Keratinocyte (primary cell): ENCODE data around the gene SYT8. TPM values are rescaled to one million over a fixed set of nuclear protein-coding genes. Genes with fewer than 3 reads are reported as not detected.

ENCODE experiments used
- DNase-seq: peaks from one replicate; pipeline ENCODE4 v3.0.0-alpha.2; 2011; ENCODE audit warnings: low read depth, missing footprints, low spot score
- FAIRE-seq: peaks from 2 replicates; lab custom pipeline; 2011; peaks lifted over from hg19 to GRCh38; lab: Jason Lieb, UNC
- H2AFZ ChIP-seq: 2 replicates; pipeline ENCODE4 v1.6.0; 2012; ENCODE audit warnings: low read length, control low read depth, inconsistent platforms; ENCODE audit not compliant: control insufficient read depth
- H3K27ac ChIP-seq: 2 replicates; pipeline ENCODE4 v1.5.1; 2011; ENCODE audit warnings: low read length; ENCODE audit not compliant: control insufficient read depth, insufficient read depth
- H3K27me3 ChIP-seq: 3 replicates; pipeline ENCODE4 v1.6.0; 2011; ENCODE audit warnings: low read length; ENCODE audit not compliant: control insufficient read depth, insufficient read depth; ENCODE audit errors: extremely low read depth
- H3K36me3 ChIP-seq, 2 experiments: 2 replicates in 1 of 2; 3 replicates in 1 of 2; pipeline ENCODE4 v1.5.1; 2011; ENCODE audit warnings: low read length in 2 of 2, mild to moderate bottlenecking in 1 of 2; ENCODE audit not compliant: control insufficient read depth in 2 of 2, insufficient read depth in 2 of 2; ENCODE audit errors: extremely low read depth in 1 of 2
- H3K4me1 ChIP-seq: 3 replicates; pipeline ENCODE4 v1.5.1; 2011; ENCODE audit warnings: low read length; ENCODE audit not compliant: control insufficient read depth, insufficient read depth; ENCODE audit errors: extremely low read depth
- H3K4me2 ChIP-seq: 3 replicates; pipeline ENCODE4 v1.6.0; 2011; ENCODE audit warnings: low read depth, low read length; ENCODE audit not compliant: control insufficient read depth, insufficient read depth; ENCODE audit errors: extremely low read depth
- H3K4me3 ChIP-seq, 3 experiments: fragments of 200-600 bp in 1 of 3; sonication (generic) in 1 of 3; 2 replicates in 2 of 3; 3 replicates in 1 of 3; pipeline ENCODE4 v1.5.1; 2011 to 2016; ENCODE audit warnings: low read length in 3 of 3, mild to moderate bottlenecking in 3 of 3, control low read depth in 2 of 3, inconsistent platforms in 1 of 3, low read depth in 1 of 3, mixed read lengths in 1 of 3, mixed run types in 1 of 3, moderate library complexity in 1 of 3; ENCODE audit not compliant: control insufficient read depth in 2 of 3, insufficient read depth in 2 of 3; ENCODE audit errors: extremely low read depth in 1 of 3
- H3K79me2 ChIP-seq: 2 replicates; pipeline ENCODE4 v1.6.0; 2012; ENCODE audit warnings: low read length; ENCODE audit not compliant: control insufficient read depth, insufficient read depth
- H3K9ac ChIP-seq: 3 replicates; pipeline ENCODE4 v1.6.0; 2011; ENCODE audit warnings: low read length; ENCODE audit not compliant: control insufficient read depth, insufficient read depth; ENCODE audit errors: extremely low read depth
- H3K9me1 ChIP-seq: 3 replicates; pipeline ENCODE4 v1.6.0; 2011; ENCODE audit warnings: low read length; ENCODE audit not compliant: control insufficient read depth, insufficient read depth; ENCODE audit errors: extremely low read depth
- H3K9me3 ChIP-seq: 2 replicates; pipeline ENCODE4 v1.5.1; 2012; ENCODE audit warnings: low read depth, low read length; ENCODE audit not compliant: control insufficient read depth
- H4K20me1 ChIP-seq: 3 replicates; pipeline ENCODE4 v1.6.0; 2011; ENCODE audit warnings: low read length; ENCODE audit not compliant: control insufficient read depth, insufficient read depth; ENCODE audit errors: extremely low read depth
- EZH2 ChIP-seq: IDR thresholded peaks from one replicate; pipeline ENCODE4 v1.6.1; 2012; ENCODE audit warnings: inconsistent platforms, mild to moderate bottlenecking, low read length, moderate library complexity
- dilution Hi-C: fragments of 300-500 bp; cut with MboI; formaldehyde crosslinking; loops from one replicate; pipeline ENCODE4 v1.7.0; 2020; ENCODE audit warnings: low sequenced_read_pairs; ENCODE audit not compliant: extremely low pct_ligation_motif_present
- polyA plus RNA-seq, 5 experiments: library from polyadenylated mRNA; depleted of rRNA in 3 of 5; stranded (reverse) in 3 of 5; stranded (forward) in 1 of 5; unstranded in 1 of 5; fragments of >200 nt; gene quantifications; 1 replicate in 1 of 5; 2 replicates in 3 of 5; 3 replicates in 1 of 5; pipeline versions ENCODE4 v1.2.1 to v1.2.3, GENCODE V29; 2011 to 2012; ENCODE audit warnings: missing spikeins in 2 of 5, low read depth in 1 of 5, low replicate concordance in 1 of 5
- TF ChIP-seq, protein P1 (sequence below), 3 experiments: IDR thresholded peaks in 1 of 3; conservative IDR thresholded peaks in 1 of 3; optimal IDR thresholded peaks in 1 of 3; 2 replicates in 2 of 3; 3 replicates in 1 of 3; pipeline versions ENCODE3 to v1.5.1; 2011; ENCODE audit warnings: low read length in 3 of 3, mild to moderate bottlenecking in 3 of 3, moderate library complexity in 2 of 3, control low read depth in 1 of 3, inconsistent platforms in 1 of 3; ENCODE audit not compliant: insufficient read depth in 2 of 3; ENCODE audit errors: extremely low read depth in 1 of 3

Gene SYT8
- polyA plus RNA-seq, 1 donor (not counting 4 experiments of a cell fraction or from before 2014, with no cell fraction given) = 19.3 TPM

GRCh38 chr11:1854132-1854948 is 19.6 kb downstream of the SYT8 start:
- no peaks in the 10 kb centered on the region for H3K9me1 ChIP-seq
- FAIRE-seq (no peak), DNase-seq (no peak)
- H3K4me2 ChIP-seq = no peak overlapping the region
- peaks cover 5% of the 10 kb centered on the region for H3K27me3 ChIP-seq
- TF ChIP-seq, protein P1, sequence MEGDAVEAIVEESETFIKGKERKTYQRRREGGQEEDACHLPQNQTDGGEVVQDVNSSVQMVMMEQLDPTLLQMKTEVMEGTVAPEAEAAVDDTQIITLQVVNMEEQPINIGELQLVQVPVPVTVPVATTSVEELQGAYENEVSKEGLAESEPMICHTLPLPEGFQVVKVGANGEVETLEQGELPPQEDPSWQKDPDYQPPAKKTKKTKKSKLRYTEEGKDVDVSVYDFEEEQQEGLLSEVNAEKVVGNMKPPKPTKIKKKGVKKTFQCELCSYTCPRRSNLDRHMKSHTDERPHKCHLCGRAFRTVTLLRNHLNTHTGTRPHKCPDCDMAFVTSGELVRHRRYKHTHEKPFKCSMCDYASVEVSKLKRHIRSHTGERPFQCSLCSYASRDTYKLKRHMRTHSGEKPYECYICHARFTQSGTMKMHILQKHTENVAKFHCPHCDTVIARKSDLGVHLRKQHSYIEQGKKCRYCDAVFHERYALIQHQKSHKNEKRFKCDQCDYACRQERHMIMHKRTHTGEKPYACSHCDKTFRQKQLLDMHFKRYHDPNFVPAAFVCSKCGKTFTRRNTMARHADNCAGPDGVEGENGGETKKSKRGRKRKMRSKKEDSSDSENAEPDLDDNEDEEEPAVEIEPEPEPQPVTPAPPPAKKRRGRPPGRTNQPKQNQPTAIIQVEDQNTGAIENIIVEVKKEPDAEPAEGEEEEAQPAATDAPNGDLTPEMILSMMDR (optimal IDR thresholded peaks at IDR 0.05 in 1 of 3, IDR thresholded peaks at IDR 0.05 in 1 of 3, conservative IDR thresholded peaks at IDR 0.05 in 1 of 3; ENCODE audit: extremely low read depth in 1 of 3, insufficient read depth in 2 of 3, low read length in 3 of 3) = no peak
- no peak for TF ChIP-seq EZH2
- dilution Hi-C loops = no loop called here
- H3K4me3 ChIP-seq = no peak overlapping the region
- no peak overlapping the region for H3K27ac ChIP-seq
- no peak overlapping the region for H2AFZ ChIP-seq
- H4K20me1 ChIP-seq = no peaks in the 10 kb centered on the region
- H3K36me3 ChIP-seq = no peaks in the 10 kb centered on the region
- no peaks in the 10 kb centered on the region for H3K9me3 ChIP-seq
- H3K4me1 ChIP-seq = no peaks in the 10 kb centered on the region
- no peaks in the 10 kb centered on the region for H3K79me2 ChIP-seq
- H3K9ac ChIP-seq = no peak overlapping the region

DNA sequence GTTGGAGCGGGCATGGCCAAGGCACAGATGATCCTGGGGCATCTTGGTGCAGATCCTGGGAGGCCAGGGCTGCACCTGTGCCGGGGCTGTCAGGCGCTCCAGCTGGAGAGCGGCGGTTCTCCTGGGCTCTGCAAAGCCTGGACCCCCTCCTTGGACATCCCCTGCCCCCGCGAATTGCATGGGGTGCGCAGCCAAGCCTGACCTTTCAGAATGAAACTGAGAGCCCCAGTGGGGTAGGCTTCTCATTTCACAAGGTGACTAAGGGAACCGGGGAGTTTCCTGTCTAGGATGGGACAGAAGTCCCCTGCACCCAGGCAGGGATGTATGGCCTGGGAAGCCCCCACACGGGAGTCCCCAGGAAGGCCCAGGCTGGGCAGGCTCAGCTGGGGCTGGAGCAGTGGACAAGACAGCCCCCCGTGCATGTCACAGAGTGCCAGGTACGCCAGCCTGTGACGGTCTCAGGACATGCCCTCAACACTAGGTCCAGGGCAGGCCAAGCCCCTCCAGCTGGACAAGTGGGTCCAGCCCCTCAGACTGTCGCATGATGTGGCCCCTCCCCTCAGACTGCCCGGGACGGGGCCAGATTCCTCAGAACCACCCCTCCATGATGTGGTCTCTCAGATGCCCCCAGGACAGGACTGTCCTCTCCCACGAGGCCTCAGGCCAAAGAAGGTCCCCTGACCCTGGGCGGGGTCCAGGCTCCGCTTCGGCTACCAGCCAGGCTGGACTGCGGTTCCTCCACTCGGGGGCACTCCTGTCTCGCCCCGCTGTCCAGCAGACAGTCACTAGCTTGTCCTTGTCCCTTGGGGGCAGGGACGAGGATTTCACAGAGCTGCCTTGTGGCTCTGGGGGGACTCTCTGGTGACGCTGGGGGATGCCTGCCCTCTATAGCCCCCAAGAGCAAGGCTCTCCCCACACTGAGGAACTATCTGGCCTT is 20.4 kb downstream of the SYT8 start:
- FAIRE-seq = no peak
- Histone ChIP-seq H3K36me3 (no peaks in the 10 kb centered on the region), H3K9me1 (no peaks in the 10 kb centered on the region), H2AFZ (no peak overlapping the region), H3K79me2 (no peaks in the 10 kb centered on the region), H4K20me1 (no peaks in the 10 kb centered on the region), H3K9ac (no peak overlapping the region), H3K27ac (no peak overlapping the region), H3K4me2 (no peak overlapping the region), H3K27me3 (peaks cover 5% of the 10 kb centered on the region), H3K4me1 (no peaks in the 10 kb centered on the region), H3K4me3 (no peak overlapping the region), H3K9me3 (no peaks in the 10 kb centered on the region)
- DNase-seq = no peak
- TF ChIP-seq EZH2 = no peak
- TF ChIP-seq, protein P1 (optimal IDR thresholded peaks at IDR 0.05 in 1 of 3, IDR thresholded peaks at IDR 0.05 in 1 of 3, conservative IDR thresholded peaks at IDR 0.05 in 1 of 3; ENCODE audit: extremely low read depth in 1 of 3, insufficient read depth in 2 of 3, low read length in 3 of 3) = no peak
- dilution Hi-C loops = no loop called here
